ENCODE measurements around the gene TP53BP2.

DNA sequence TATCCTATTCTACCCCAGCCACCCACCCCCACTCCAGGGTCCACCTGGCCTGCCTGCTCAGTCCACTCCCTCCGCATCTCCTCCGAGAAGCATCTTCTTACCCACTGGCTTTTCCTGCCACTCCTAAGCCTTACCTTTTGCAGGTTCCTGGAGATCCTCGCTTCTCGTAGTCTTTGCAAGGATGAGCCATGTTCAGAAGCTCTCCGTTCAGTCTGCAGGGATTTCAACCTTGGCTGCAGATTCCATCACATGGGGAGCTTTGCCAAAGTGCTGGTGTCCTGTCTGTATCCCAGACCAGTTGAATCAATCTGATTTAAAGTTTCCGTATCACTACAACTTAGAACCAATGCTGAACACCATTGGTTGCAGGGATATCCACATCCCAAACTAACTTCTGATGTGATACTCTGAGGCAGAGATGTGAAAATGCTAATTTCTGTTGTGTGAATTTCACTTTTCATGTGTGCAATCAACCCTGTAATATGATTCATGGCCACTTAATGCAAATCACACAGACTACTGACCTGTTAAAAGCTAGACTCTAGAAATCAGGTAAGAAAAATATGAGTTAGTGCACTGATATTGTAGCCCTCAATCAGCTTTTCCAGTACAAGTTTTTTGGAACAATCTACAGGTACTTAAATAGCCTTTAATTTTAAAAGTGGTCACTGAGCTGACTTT, 71.5 kb downstream of the TP53BP2 start:
- TF ChIP-seq TARDBP (IDR thresholded peaks at IDR 0.05): no peak
- TF ChIP-seq BHLHE40 (IDR thresholded peaks at IDR 0.05; ENCODE audit: borderline replicate concordance): no peak
- no peak for TF ChIP-seq ZNF384 (IDR thresholded peaks at IDR 0.05)

Data from HEK293T (cell line).